Measurements from ENCODE around the gene CLSTN2. TPM values are rescaled to one million over a fixed set of nuclear protein-coding genes. Genes with fewer than 3 reads are reported as not detected.

Gene CLSTN2
- total and polyA plus RNA-seq, 9 donors = 28.9 to 263 (median 134) TPM

DNA sequence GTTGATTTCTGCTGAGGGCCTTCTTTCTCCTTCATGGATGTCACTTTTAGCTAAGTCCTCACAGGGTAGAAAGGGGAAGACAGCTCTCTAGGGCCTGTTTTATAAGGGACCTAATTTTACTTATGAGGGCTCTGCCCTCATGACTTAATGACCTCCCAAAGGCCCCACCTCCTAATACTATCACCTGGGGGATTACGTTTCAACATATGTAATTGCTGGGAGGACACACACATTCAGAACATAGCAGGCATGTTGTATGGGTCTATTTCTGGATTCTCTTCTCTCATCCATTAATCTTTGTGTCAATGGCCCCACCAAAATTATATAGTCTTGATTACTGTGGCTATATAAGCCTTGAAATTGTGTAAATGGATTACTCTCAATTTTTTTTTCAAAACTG is 255.0 kb downstream of the CLSTN2 start:
- intact Hi-C loops (cut with DNase I) = no loop called here
- Histone ChIP-seq H3K4me3 (no peak overlapping the region), H3K4me1 (ENCODE audit: insufficient read depth) (peaks cover 9% of the 10 kb centered on the region), H3K9me3 (no peaks in the 10 kb centered on the region), H3K36me3 (no peaks in the 10 kb centered on the region), H3K27me3 (no peaks in the 10 kb centered on the region), H3K27ac (no peak overlapping the region)
- TF ChIP-seq EP300 (IDR thresholded peaks at IDR 0.05) (no peak), POLR2A (IDR thresholded peaks at IDR 0.05) (no peak)
- TF ChIP-seq, protein P1, sequence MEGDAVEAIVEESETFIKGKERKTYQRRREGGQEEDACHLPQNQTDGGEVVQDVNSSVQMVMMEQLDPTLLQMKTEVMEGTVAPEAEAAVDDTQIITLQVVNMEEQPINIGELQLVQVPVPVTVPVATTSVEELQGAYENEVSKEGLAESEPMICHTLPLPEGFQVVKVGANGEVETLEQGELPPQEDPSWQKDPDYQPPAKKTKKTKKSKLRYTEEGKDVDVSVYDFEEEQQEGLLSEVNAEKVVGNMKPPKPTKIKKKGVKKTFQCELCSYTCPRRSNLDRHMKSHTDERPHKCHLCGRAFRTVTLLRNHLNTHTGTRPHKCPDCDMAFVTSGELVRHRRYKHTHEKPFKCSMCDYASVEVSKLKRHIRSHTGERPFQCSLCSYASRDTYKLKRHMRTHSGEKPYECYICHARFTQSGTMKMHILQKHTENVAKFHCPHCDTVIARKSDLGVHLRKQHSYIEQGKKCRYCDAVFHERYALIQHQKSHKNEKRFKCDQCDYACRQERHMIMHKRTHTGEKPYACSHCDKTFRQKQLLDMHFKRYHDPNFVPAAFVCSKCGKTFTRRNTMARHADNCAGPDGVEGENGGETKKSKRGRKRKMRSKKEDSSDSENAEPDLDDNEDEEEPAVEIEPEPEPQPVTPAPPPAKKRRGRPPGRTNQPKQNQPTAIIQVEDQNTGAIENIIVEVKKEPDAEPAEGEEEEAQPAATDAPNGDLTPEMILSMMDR (IDR thresholded peaks at IDR 0.05) = no peak
- WGBS, 3 donors = 79 to 96% (median 87%) methylated on average over 1 of the region's 1 CpG
- DNase-seq = no peak

DNA sequence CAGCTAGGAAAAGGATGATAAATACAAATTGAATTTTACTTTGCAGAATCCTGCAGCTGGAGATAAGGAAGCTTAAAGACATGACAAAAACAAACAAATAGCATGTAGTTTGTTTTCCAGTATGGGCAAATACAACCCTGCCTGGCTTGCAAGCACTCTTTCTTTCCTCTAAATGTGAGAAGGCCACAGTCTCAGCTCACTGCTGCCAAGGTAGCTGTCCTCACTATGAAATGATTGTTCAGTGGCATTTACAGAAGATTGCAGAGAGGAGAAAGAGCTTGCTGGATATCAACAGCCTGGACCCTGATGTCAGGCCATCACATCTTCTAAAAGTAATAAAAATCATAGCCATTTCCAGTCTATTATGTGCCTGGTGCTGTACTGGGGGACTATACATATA is 262.0 kb downstream of the CLSTN2 start:
- DNase-seq = no peak
- intact Hi-C loops (cut with DNase I) = no loop called here
- no peaks in the 10 kb centered on the region for H3K36me3 ChIP-seq

DNA sequence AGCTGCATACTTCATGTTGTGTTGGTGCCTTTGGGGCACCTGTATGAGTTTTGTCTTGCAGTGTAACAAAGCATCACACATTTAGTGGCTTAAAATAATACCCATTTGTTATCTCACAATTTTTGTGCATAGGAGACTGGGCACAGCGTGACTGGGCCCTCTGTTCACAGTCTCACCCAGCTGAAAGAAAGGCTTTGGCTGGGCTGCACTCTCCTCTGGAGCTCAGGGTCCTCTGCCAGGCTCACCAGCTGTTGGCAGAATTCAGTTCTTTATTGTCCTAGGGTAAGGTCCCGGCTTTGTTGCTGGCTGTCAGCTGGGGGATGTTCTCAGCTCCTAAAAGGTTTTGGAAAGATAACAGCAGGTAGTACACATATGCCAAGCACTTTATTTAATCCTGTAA is 263.3 kb downstream of the CLSTN2 start:
- intact Hi-C loops (cut with DNase I) = no loop called here

More for the DNA sequence above, 262.0 kb downstream of the CLSTN2 start:
- Histone ChIP-seq H3K27ac (no peak overlapping the region), H3K4me1 (ENCODE audit: insufficient read depth) (no peaks in the 10 kb centered on the region), H3K9me3 (no peaks in the 10 kb centered on the region), H3K4me3 (no peak overlapping the region), H3K27me3 (no peaks in the 10 kb centered on the region)
- no peak for TF ChIP-seq EP300 (IDR thresholded peaks at IDR 0.05)

DNA sequence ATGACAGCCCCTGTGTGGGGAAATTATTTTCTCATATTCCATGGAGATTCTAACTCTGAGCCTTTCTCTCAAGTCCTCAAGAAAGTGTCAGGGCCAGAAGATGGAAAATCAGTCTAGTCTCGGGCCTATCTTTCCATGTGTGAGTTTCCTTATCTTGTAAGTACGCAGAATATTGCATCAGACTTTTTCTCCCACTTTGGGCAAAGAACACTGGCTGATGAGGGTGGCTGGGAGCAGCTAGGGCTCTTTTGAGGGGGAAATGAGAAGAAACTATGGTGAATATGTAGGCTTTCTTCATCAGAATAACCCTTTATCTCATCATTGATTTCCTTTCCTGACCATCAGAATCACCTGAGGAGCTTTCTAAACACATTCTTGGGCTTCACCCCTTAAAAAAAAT is 264.0 kb downstream of the CLSTN2 start:
- no peaks in the 10 kb centered on the region for H3K36me3 ChIP-seq
- no peak overlapping the region for H3K4me3 ChIP-seq
- WGBS, 3 donors = 92 to 97% (median 94%) methylated on average over 2 of the region's 2 CpGs
- intact Hi-C loops (cut with DNase I) = no loop called here
- no peaks in the 10 kb centered on the region for H3K9me3 ChIP-seq
- DNase-seq = no peak
- H3K4me1 ChIP-seq (ENCODE audit: insufficient read depth) = no peaks in the 10 kb centered on the region
- H3K27ac ChIP-seq = no peak overlapping the region
- no peaks in the 10 kb centered on the region for H3K27me3 ChIP-seq
- TF ChIP-seq EP300 (IDR thresholded peaks at IDR 0.05) (no peak), POLR2A (IDR thresholded peaks at IDR 0.05) (no peak)
- TF ChIP-seq, protein P1 (IDR thresholded peaks at IDR 0.05) = no peak

More for the DNA sequence above, 263.3 kb downstream of the CLSTN2 start:
- Histone ChIP-seq H3K27me3 (no peaks in the 10 kb centered on the region), H3K4me3 (no peak overlapping the region), H3K36me3 (no peaks in the 10 kb centered on the region), H3K4me1 (ENCODE audit: insufficient read depth) (no peaks in the 10 kb centered on the region), H3K9me3 (no peaks in the 10 kb centered on the region), H3K27ac (no peak overlapping the region)
- 91 to 94% (median 94%) methylated on average over 2 of the region's 2 CpGs for WGBS, 3 donors
- DNase-seq = no peak
- TF ChIP-seq, protein P1 (IDR thresholded peaks at IDR 0.05) = no peak
- no peak for TF ChIP-seq EP300 (IDR thresholded peaks at IDR 0.05)
- TF ChIP-seq POLR2A (IDR thresholded peaks at IDR 0.05) = no peak

DNA sequence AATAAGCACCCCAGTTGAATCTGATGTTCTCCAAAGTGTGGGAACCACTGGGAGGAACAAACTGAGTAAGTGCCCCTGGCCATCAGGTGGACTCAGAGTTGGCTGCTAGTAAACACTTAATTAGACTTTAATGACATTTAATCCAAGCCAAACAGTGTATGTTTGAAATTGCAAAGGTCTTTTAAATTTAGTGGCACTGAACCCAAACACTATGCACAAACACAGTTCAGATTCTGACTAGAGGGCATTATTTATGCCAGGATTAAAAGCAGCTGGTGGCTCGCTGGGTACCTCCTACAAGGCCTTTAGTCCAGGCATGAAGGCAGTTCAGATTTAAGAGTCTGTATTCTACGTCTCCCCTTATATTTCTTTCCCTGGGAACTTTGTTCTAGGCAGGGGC is 264.8 kb downstream of the CLSTN2 start:
- 89 to 95% (median 94%) methylated on average over 2 of the region's 2 CpGs for WGBS, 3 donors
- DNase-seq = no peak
- H3K9me3 ChIP-seq = no peaks in the 10 kb centered on the region
- no peak for TF ChIP-seq EP300 (IDR thresholded peaks at IDR 0.05)
- no peak for TF ChIP-seq POLR2A (IDR thresholded peaks at IDR 0.05)
- TF ChIP-seq, protein P1 (IDR thresholded peaks at IDR 0.05) = no peak
- no peaks in the 10 kb centered on the region for H3K36me3 ChIP-seq
- H3K4me1 ChIP-seq (ENCODE audit: insufficient read depth) = no peaks in the 10 kb centered on the region
- intact Hi-C loops (cut with DNase I) = no loop called here
- no peak overlapping the region for H3K27ac ChIP-seq
- H3K27me3 ChIP-seq = no peaks in the 10 kb centered on the region
- H3K4me3 ChIP-seq = no peak overlapping the region
